ENCODE data around the gene TMEM185B. TPM values are rescaled to one million over a fixed set of nuclear protein-coding genes. Genes with fewer than 3 reads are reported as not detected.

The TMEM185B gene
- total and polyA plus RNA-seq, 2 of the 4 experiments (the other 2 are of a cell fraction): 17.7 to 26.1 TPM

DNA sequence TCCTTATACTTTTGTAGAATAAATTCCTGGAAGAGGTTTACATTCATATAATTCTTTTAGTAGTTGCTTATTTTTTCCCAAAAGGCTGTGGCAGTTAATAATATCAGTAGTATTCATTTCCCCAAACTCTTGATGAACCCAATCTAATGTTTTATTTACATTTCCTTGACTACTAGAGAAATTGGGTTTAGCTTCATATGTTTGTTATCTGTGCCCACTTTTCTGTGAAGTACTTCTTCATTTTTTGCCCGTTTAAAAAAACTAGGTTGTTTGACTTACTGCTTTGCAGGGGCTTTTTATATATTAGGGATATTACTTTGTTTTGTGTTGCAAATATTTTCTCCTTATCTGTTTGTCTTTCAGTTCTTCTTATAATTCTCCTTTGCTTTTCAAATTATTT lies 46.6 kb upstream of the TMEM185B start:
- Histone ChIP-seq H3K14ac (replicated peaks; ENCODE audit: low read depth, low read length) (no peak overlapping the region), H2AK9ac (replicated peaks; ENCODE audit: low read depth, low read length, poor library complexity) (no peak overlapping the region), H3K4me2 (ENCODE audit: low read depth, low read length) (no peak overlapping the region), H2BK120ac (ENCODE audit: low read depth, low read length) (no peak overlapping the region), H4K91ac (ENCODE audit: insufficient read depth, low read depth, low read length) (no peak overlapping the region), H4K8ac (ENCODE audit: low read depth in 2 of 2, low read length in 2 of 2) (no peak overlapping the region), H3K9me1 (ENCODE audit: insufficient read depth, low read length) (no peaks in the 10 kb centered on the region), H2BK15ac (ENCODE audit: low read depth, low read length) (no peak overlapping the region), H2AFZ (replicated peaks; ENCODE audit: low read length, poor library complexity) (no peak overlapping the region), H2AK5ac (ENCODE audit: low read depth, low read length) (no peak overlapping the region), H4K20me1 (ENCODE audit: insufficient read depth, low read length) (peaks cover 37% of the 10 kb centered on the region), H3K27me3 (ENCODE audit: control insufficient read depth, insufficient read depth, low read length) (no peaks in the 10 kb centered on the region), H4K5ac (ENCODE audit: low read depth, low read length) (no peak overlapping the region), H3K9me3 (ENCODE audit: control insufficient read depth, insufficient read depth, low read length) (peaks cover 4% of the 10 kb centered on the region; the same call in 1 of the 2 replicates), H3K9ac (ENCODE audit: low read depth, low read length) (no peak overlapping the region), H3K27ac (ENCODE audit: insufficient read depth, low read length) (no peak overlapping the region), H3K36me3 (ENCODE audit: control insufficient read depth, insufficient read depth, low read length) (peaks cover 4% of the 10 kb centered on the region; the same call in 1 of the 2 replicates), H3K23ac (ENCODE audit: low read depth, low read length) (no peak overlapping the region), H3K4me3 (ENCODE audit: insufficient read depth, low read depth, low read length) (no peak overlapping the region), H3K79me1 (ENCODE audit: low read depth in 1 of 2, low read length in 2 of 2) (peaks cover 55 to 80% of the 10 kb centered on the region in 2 experiments), H3K18ac (ENCODE audit: low read depth, low read length) (no peak overlapping the region), H2BK5ac (ENCODE audit: low read depth, low read length, poor library complexity, severe bottlenecking) (no peak overlapping the region), H2BK20ac (ENCODE audit: low read depth, low read length) (no peak overlapping the region), H3K56ac (ENCODE audit: extremely low read depth, insufficient read depth, low read length) (no peak overlapping the region), H3K4me1 (ENCODE audit: control insufficient read depth, insufficient read depth, low read length) (0 out of 2 replicates have a peak, but pooled peaks cover 2% of the 10 kb centered on the region), H3K4ac (ENCODE audit: low read depth, low read length) (no peak overlapping the region)
- no TSS peak for BruUV-seq (replicated peaks)
- CTCF ChIA-PET: interaction anchor here (0.9 to 1.4 kb wide), 2 partner anchors 14 to 43 kb away, joined by 4 to 5 read pairs; no protein-coding TSS in a partner anchor
- in situ Hi-C loops (cut with MboI; ENCODE audit: low sequenced_read_pairs): no loop called here
- TF ChIP-seq RAD21 (IDR thresholded peaks at IDR 0.05; ENCODE audit: low read length): no peak
- no peak for TF ChIP-seq SMC3 (IDR thresholded peaks at IDR 0.05; ENCODE audit: low read depth, low read length)
- TF ChIP-seq RCOR1 (IDR thresholded peaks at IDR 0.05; ENCODE audit: insufficient replicate concordance, low read length): no peak
- no CpG with 5 or more reads among the region's 1 CpG for WGBS, 2 experiments (ENCODE audit: extremely low coverage in 2 of 2, insufficient read length in 1 of 2)
- DNase-seq (no peak), ATAC-seq (ENCODE audit: low read depth) (no peak)
- dilution Hi-C loops (cut with HindIII; ENCODE audit: low sequenced_read_pairs, unreplicated experiment): no loop called here
- POLR2A ChIA-PET (ENCODE audit: unreplicated experiment): no interaction called here
- intact Hi-C loops (cut with micrococcal nuclease): no loop called here

Data from IMR-90 (cell line).